T-cell (primary cell): Measurements from ENCODE around the gene SLCO3A1. TPM values are rescaled to one million over a fixed set of nuclear protein-coding genes. Genes with fewer than 3 reads are reported as not detected.
"Not testable (repeated sequence)": the region's sequence is repeated elsewhere in the genome, so short reads cannot be mapped to it uniquely, and the experiment has no call there.

Experiments
- ATAC-seq, 4 experiments: fragments of 200-7000 bp in 3 of 4; fragments of 150-1000 bp in 1 of 4; cut with Tn5 transposase; replicated peaks in 1 of 4; 1 replicate in 3 of 4; 2 replicates in 1 of 4; pipeline ENCODE4 v1.10.0; 2021; ENCODE audit warnings: moderate library complexity in 3 of 4, mild to moderate bottlenecking in 2 of 4, moderate number of reproducible peaks in 1 of 4
- CTCF ChIA-PET, 2 donors: fragments of 300-600 bp; sonication (Branson Sonifier 250); formaldehyde crosslinking; loops; one replicate each; lab custom pipeline; 2022; ENCODE audit warnings: antibody characterized with exemption in 2 of 2; lab: Charles Lee
- POLR2A ChIA-PET, 2 donors: fragments of 300-600 bp; sonication (Branson Sonifier 250); formaldehyde crosslinking; loops; one replicate each; lab custom pipeline; 2022; ENCODE audit warnings: antibody characterized with exemption in 2 of 2; lab: Charles Lee
- DNase-seq, 35 experiments: peaks; one replicate each; pipeline versions ENCODE4 v3.0.0 to v3.0.0-alpha.2; 2013 to 2023
- H3K27ac ChIP-seq: one replicate; pipeline ENCODE4 v1.5.1; 2013; ENCODE audit warnings: low read length
- H3K27me3 ChIP-seq, 2 experiments: replicated peaks in 1 of 2; 1 replicate in 1 of 2; 2 replicates in 1 of 2; pipeline versions ENCODE4 v1.6.1 to v1.7.0; 2013; ENCODE audit warnings: low read length in 1 of 2, mixed read lengths in 1 of 2; ENCODE audit not compliant: control insufficient read depth in 2 of 2, insufficient read depth in 2 of 2; ENCODE audit errors: extremely low read depth in 1 of 2
- H3K36me3 ChIP-seq, 2 donors: 1 replicate in 1 of 2; 2 replicates in 1 of 2; pipeline versions ENCODE4 v1.6.1 to v1.7.0; 2013; ENCODE audit warnings: low read length in 1 of 2; ENCODE audit not compliant: control insufficient read depth in 2 of 2, insufficient read depth in 1 of 2; ENCODE audit errors: extremely low read depth in 1 of 2
- H3K4me1 ChIP-seq, 2 experiments: 1 replicate in 1 of 2; 2 replicates in 1 of 2; pipeline versions ENCODE4 v1.6.1 to v1.7.0; 2013; ENCODE audit warnings: low read length in 2 of 2, mixed read lengths in 1 of 2; ENCODE audit not compliant: insufficient read depth in 2 of 2, control insufficient read depth in 1 of 2; ENCODE audit errors: extremely low read depth in 1 of 2
- H3K4me3 ChIP-seq, 2 donors: 1 replicate in 1 of 2; 2 replicates in 1 of 2; pipeline versions ENCODE4 v1.5.1 to v1.7.0; 2013; ENCODE audit warnings: mild to moderate bottlenecking in 2 of 2, low read length in 1 of 2, moderate library complexity in 1 of 2; ENCODE audit not compliant: control insufficient read depth in 1 of 2; ENCODE audit errors: extremely low read depth in 1 of 2
- H3K9me3 ChIP-seq: 2 replicates; pipeline ENCODE4 v1.7.0; 2013
- H3K27ac Mint-ChIP-seq, 2 donors: one replicate each; pipeline ENCODE4 v1.8.0; 2020 to 2021; ENCODE audit warnings: mild to moderate bottlenecking in 2 of 2, mixed read lengths in 2 of 2
- H3K27me3 Mint-ChIP-seq, 2 donors: one replicate each; pipeline ENCODE4 v1.8.0; 2021 to 2022; ENCODE audit warnings: mixed read lengths in 2 of 2
- H3K36me3 Mint-ChIP-seq: one replicate; pipeline ENCODE4 v1.8.0; 2021; ENCODE audit warnings: mixed read lengths
- H3K4me1 Mint-ChIP-seq, 3 donors: one replicate each; pipeline ENCODE4 v1.8.0; 2020 to 2022; ENCODE audit warnings: mixed read lengths in 3 of 3, mild to moderate bottlenecking in 1 of 3
- H3K4me3 Mint-ChIP-seq, 3 donors: one replicate each; pipeline ENCODE4 v1.8.0; 2020 to 2022; ENCODE audit warnings: mild to moderate bottlenecking in 3 of 3, mixed read lengths in 3 of 3, moderate library complexity in 3 of 3
- H3K9me3 Mint-ChIP-seq, 3 donors: one replicate each; pipeline ENCODE4 v1.8.0; 2020 to 2022; ENCODE audit warnings: mixed read lengths in 3 of 3
- WGBS: methylation state at CpG from one replicate; pipeline ENCODE4 v1.1.5; 2013; ENCODE audit warnings: missing lambda C conversion rate; ENCODE audit not compliant: insufficient coverage; 5-methylcytosine and 5-hydroxymethylcytosine counted together
- total RNA-seq, 35 experiments: library from RNA in 6 of 35; stranded (reverse) in 6 of 35; fragments of 120-200 nt in 1 of 35; gene quantifications; one replicate each; pipeline versions ENCODE4 v1.2.1 to v1.2.4 and lab custom pipeline; 2013 to 2026

The SLCO3A1 gene
- total RNA-seq, 5 donors from 2014 or later (not counting 1 experiment from before 2014, with no cell fraction given): 26.2 to 52.2 (median 38.7) TPM

DNA sequence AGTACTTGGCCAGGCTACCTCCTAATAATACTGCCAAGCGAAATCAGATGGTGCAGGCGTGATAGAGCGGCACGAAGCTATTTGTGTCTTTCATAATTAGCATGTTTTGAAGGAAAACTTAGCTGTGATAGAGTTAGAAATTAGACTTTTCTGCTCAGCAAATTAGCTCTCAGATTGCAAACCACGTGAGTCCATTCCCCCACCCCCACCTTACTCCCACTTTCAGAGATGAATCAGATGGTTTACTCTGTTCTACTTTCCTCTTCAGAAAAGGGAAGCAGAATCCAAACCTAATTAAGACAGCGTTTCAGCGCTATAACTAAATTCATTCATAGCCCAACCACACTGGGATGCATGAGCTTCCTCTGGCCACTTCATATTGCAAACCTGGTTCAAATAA, 214.6 kb downstream of the SLCO3A1 start:
- Mint-ChIP-seq H3K27ac (no peak overlapping the region), H3K9me3 (no peaks in the 10 kb centered on the region), H3K4me3 (no peak overlapping the region), H3K36me3 (peaks cover 3% of the 10 kb centered on the region), H3K27me3 (no peaks in the 10 kb centered on the region), H3K4me1 (peaks cover 36 to 61% (median 45%) of the 10 kb centered on the region in 3 donors)
- peaks cover 0 to 14% of the 10 kb centered on the region in 2 experiments for H3K4me1 ChIP-seq
- 20% methylated on average over 2 of the region's 7 CpGs for WGBS
- POLR2A ChIA-PET: interaction anchor here in 1 of 2 donors (0.6 kb wide), 1 partner anchor 9 kb away, joined by 3 read pairs; no protein-coding TSS in a partner anchor
- DNase-seq (no peak), ATAC-seq (no peak)
- no peak overlapping the region for H3K4me3 ChIP-seq
- no peaks in the 10 kb centered on the region for H3K27me3 ChIP-seq
- H3K27ac ChIP-seq: no peak overlapping the region
- H3K36me3 ChIP-seq: no peaks in the 10 kb centered on the region
- CTCF ChIA-PET: interaction anchor here in 1 of 2 donors (0.6 kb wide), 1 partner anchor 28 kb away, joined by 4 read pairs; no protein-coding TSS in a partner anchor
- no peaks in the 10 kb centered on the region for H3K9me3 ChIP-seq

DNA sequence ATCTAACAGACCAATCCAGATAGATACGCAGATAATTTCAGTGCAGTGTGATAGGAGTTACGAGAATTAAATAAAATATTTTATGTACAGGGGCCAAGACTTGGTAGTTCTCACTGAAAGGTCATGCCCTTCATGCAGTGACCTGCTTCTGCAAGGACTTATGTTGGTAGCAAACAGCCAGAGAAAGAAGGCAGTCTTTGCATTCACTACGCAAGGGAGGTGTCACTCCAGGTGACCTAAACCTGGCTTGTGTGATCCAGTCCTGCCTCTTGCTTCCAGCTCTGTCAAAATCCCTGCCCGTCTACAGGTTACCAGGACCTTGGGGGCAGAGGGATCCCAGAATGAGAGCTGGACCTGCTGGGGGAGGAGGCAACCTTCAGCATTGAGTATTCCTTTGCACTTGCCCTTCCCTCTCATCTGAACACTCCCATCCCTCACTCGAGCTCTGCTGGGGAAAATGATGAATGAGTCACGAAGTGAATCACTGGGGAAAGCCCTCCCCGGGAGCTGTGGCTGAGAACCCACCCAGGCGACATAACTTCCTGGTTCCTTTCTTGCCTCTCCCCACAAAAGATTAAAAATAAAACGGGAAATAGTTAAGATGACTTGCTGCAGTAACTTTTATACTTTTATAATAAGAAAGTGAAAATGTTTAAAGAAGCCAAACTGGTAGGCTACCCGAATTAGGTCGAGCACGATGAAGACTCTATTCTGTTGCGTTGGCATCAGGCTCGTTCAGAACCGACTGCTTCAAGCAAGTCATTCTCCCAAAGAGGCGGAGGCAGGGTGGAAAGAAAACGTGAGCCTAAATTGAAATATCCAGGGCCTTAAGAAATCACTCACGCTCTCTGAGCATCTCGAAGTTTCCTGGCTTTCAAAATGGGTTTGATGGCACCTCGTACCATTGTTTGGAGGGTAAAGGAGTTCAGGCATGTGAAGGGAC, 216.1 kb downstream of the SLCO3A1 start:
- H3K4me1 Mint-ChIP-seq: peaks cover 50 to 73% (median 53%) of the 10 kb centered on the region in 3 donors
- peak overlapping the region; percentile 17 to 60 (median 59) for H3K4me3 Mint-ChIP-seq
- H3K27me3 Mint-ChIP-seq: no peaks in the 10 kb centered on the region
- H3K36me3 Mint-ChIP-seq: no peaks in the 10 kb centered on the region
- ChIA-PET CTCF (interaction anchor here in 1 of 2 donors (0.6 kb wide), 1 partner anchor 20 kb away, joined by 3 read pairs; no protein-coding TSS in a partner anchor), POLR2A (no interaction called here)
- H3K27ac Mint-ChIP-seq: peak overlapping the region in 1 of 2 donors; percentile 48
- DNase-seq: peak in 7 of 35 experiments; percentile 4 to 39 (median 22)
- Histone ChIP-seq H3K4me3 (no peak overlapping the region), H3K27me3 (no peaks in the 10 kb centered on the region), H3K27ac (no peak overlapping the region), H3K36me3 (no peaks in the 10 kb centered on the region), H3K9me3 (no peaks in the 10 kb centered on the region), H3K4me1 (peaks cover 0 to 16% of the 10 kb centered on the region in 2 experiments)
- no peaks in the 10 kb centered on the region for H3K9me3 Mint-ChIP-seq
- peak; percentile 38 to 80 (median 63) for ATAC-seq
- 53% methylated on average over 13 of the region's 20 CpGs for WGBS

DNA sequence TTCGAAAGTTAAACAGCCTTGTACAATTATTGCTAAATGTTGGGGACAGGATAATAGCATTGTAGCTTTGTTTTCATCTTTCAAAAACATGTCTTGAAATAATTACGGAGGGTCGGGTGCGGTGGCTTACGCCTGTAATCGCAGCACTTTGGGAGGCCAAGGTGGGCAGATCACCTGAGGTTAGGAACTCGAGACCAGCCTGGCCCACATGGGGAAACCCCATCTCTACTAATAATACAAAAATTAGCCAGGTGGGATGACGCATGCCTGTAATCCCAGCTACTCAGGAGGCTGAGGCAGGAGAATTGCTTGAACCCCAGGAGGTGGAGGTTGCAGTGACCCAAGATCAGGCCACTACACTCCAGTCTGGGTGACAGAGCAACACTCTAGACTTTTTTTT, 216.7 kb downstream of the SLCO3A1 start:
- DNase-seq, H3K36me3 ChIP-seq, H3K9me3 ChIP-seq, ATAC-seq, H3K36me3 Mint-ChIP-seq, POLR2A ChIA-PET, H3K4me3 ChIP-seq, H3K27ac Mint-ChIP-seq, H3K27me3 ChIP-seq, H3K27ac ChIP-seq, CTCF ChIA-PET, H3K27me3 Mint-ChIP-seq, H3K9me3 Mint-ChIP-seq: not testable (repeated sequence)
- H3K4me3 Mint-ChIP-seq: peak overlapping the region in 2 of 3 donors; percentile 17 to 60
- peaks cover 56 to 79% (median 60%) of the 10 kb centered on the region in 3 donors for H3K4me1 Mint-ChIP-seq
- 87% methylated on average over 7 of the region's 8 CpGs for WGBS
- H3K4me1 ChIP-seq: peaks cover 0 to 23% of the 10 kb centered on the region in 2 experiments

DNA sequence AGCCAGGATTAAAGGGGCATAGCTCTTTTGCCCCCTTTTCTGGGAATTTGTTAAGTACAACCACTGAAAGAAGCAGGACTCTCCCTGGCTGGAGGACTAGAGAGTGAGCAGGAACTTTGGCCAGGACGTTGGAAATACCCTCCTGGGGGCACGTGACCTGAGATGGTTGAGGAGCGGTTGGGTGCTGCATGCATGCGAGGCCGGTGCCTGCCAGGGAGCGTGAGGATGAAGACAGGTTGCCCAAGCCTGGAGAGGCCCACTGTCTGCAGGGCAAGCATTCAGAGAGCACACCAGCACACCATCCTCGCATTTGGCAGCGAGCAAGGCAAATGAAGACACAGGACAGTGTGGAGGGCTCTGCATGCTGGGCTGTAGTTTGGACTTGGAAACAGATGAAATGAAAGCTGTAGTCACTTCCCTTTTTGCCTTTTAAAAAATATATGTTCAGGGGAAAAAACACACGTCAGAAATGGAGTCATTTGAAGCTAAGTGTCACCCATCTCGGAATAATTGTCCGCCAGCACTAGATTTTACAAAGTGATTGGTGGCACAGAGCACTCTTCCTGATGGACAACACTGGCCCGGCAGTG, 217.6 kb downstream of the SLCO3A1 start:
- POLR2A ChIA-PET: no interaction called here
- Mint-ChIP-seq H3K36me3 (no peaks in the 10 kb centered on the region), H3K27ac (no peak overlapping the region), H3K27me3 (no peaks in the 10 kb centered on the region), H3K9me3 (no peaks in the 10 kb centered on the region), H3K4me3 (no peak overlapping the region), H3K4me1 (peaks cover 64 to 88% (median 69%) of the 10 kb centered on the region in 3 donors)
- CTCF ChIA-PET: interaction anchor here in 1 of 2 donors (0.6 kb wide), 1 partner anchor 450 kb away, joined by 5 read pairs; no protein-coding TSS in a partner anchor
- peaks cover 2 to 32% of the 10 kb centered on the region in 2 experiments for H3K4me1 ChIP-seq
- no peak for DNase-seq
- no peak overlapping the region for H3K27ac ChIP-seq
- WGBS: 87% methylated on average over 12 of the region's 12 CpGs
- no peaks in the 10 kb centered on the region for H3K27me3 ChIP-seq
- no peaks in the 10 kb centered on the region for H3K36me3 ChIP-seq
- H3K4me3 ChIP-seq: no peak overlapping the region
- ATAC-seq: no peak
- H3K9me3 ChIP-seq: no peaks in the 10 kb centered on the region

DNA sequence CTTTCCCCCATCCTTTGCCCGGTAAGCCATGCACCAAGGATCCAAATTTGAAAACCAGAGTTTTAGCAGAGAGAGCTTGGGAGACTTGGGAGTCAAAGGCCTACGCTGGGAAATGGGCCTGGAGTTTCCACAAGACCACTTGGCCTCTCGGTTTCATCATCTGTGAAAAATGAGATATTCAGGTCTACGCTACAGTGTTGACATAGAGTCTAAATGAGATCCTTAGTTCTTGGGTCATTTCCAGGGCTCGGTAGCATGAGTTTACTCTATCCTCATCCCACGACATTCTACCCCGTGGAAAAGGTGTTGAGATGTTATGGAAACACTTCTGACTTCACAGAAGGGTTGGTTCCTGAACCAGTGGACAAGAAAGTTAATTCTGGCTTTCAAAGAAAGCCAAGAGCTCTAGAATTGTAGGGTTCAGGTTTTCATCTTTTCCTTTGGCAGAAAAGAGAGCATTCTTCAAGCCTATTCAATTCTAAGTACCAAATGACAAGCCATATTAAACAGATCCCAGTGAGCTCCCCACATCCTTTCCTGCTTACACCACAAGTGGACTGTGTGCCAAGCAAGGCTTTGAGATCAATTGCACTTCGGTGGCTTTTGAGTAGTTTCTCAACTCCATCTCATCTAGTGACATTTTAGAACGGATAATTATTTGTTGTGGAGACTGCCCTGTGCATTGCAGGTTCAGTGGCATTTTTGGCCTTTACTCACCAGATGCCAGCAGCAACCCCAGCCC, 219.7 kb downstream of the SLCO3A1 start:
- Histone ChIP-seq H3K9me3 (no peaks in the 10 kb centered on the region), H3K36me3 (no peaks in the 10 kb centered on the region), H3K4me1 (peaks cover 2 to 38% of the 10 kb centered on the region in 2 experiments), H3K4me3 (no peak overlapping the region), H3K27ac (no peak overlapping the region), H3K27me3 (no peaks in the 10 kb centered on the region)
- H3K27ac Mint-ChIP-seq: no peak overlapping the region
- ATAC-seq (no peak), DNase-seq (no peak)
- 89% methylated on average over 3 of the region's 9 CpGs for WGBS
- peaks cover 54 to 83% (median 68%) of the 10 kb centered on the region in 3 donors for H3K4me1 Mint-ChIP-seq
- CTCF ChIA-PET: interaction anchor here in 1 of 2 donors (0.6 kb wide), 1 partner anchor 1562 kb away, joined by 3 read pairs; no protein-coding TSS in a partner anchor
- no peaks in the 10 kb centered on the region for H3K27me3 Mint-ChIP-seq
- no peaks in the 10 kb centered on the region for H3K9me3 Mint-ChIP-seq
- H3K36me3 Mint-ChIP-seq: no peaks in the 10 kb centered on the region
- no peak overlapping the region for H3K4me3 Mint-ChIP-seq
- POLR2A ChIA-PET: interaction anchor here in 1 of 2 donors (0.6 kb wide), 1 partner anchor 1955 kb away, joined by 7 read pairs; no protein-coding TSS in a partner anchor
